ENCODE measurements around the gene SGCG. TPM values are rescaled to one million over a fixed set of nuclear protein-coding genes. Genes with fewer than 3 reads are reported as not detected.

Gene SGCG
- total RNA-seq, 1 experiment from 2014 or later: 0.15 TPM

GRCh38 chr13:23372264-23372906, 191.6 kb downstream of the SGCG start:
- H3K4me1 ChIP-seq (ENCODE audit: control insufficient read depth in 1 of 2, insufficient read depth in 2 of 2, low read length in 2 of 2): peaks cover 6 to 11% of the 10 kb centered on the region in 2 experiments; a peak in 3 of 4 replicates
- H4K20me1 ChIP-seq (ENCODE audit: insufficient read depth): no peaks in the 10 kb centered on the region
- H3K9me3 ChIP-seq (ENCODE audit: control insufficient read depth in 1 of 2, insufficient read depth in 1 of 2, low read depth in 1 of 2, low read length in 2 of 2): no peaks in the 10 kb centered on the region
- DNase-seq (ENCODE audit: low read depth, low spot score) (no peak), ATAC-seq (no peak)
- no peak overlapping the region for H3K9ac ChIP-seq (ENCODE audit: low read length)
- no peaks in the 10 kb centered on the region for H3K27me3 ChIP-seq (ENCODE audit: insufficient read depth, low read length)
- ChIA-PET POLR2A (no interaction called here), RAD21 (ENCODE audit: low non-redundant PET in 1 of 2, low total read pairs in 2 of 2, uncharacterized antibody in 2 of 2, unreplicated experiment in 2 of 2) (no interaction called here), CTCF (no interaction called here)
- intact Hi-C loops (cut with micrococcal nuclease): loop anchor here (10.0 kb wide), 1 partner anchor 202 kb away; the partner anchor contains the start of gene TNFRSF19
- H3K4me3 ChIP-seq (replicated peaks in 1 of 2; ENCODE audit: low read depth in 1 of 2, low read length in 2 of 2): no peak overlapping the region
- no peak overlapping the region for H3K27ac ChIP-seq (ENCODE audit: low read depth, low read length)
- H3K4me2 ChIP-seq (ENCODE audit: low read length): no peak overlapping the region
- TF ChIP-seq ZBTB33 (IDR thresholded peaks at IDR 0.05; ENCODE audit: extremely low read depth, insufficient replicate concordance, low read length) (no peak), POLR2AphosphoS5 (IDR thresholded peaks at IDR 0.05; ENCODE audit: low read depth, low read length) (no peak), SRF (IDR thresholded peaks at IDR 0.05; ENCODE audit: low read depth) (no peak), POLR2A (IDR thresholded peaks at IDR 0.05; ENCODE audit: borderline replicate concordance, extremely low read depth, insufficient read depth, insufficient read length) (no peak)
- no peaks in the 10 kb centered on the region for H3K9me2 ChIP-seq (ENCODE audit: insufficient read depth)
- peaks cover 18 to 20% of the 10 kb centered on the region in 2 experiments; a peak in 3 of 4 replicates for H3K36me3 ChIP-seq (ENCODE audit: control insufficient read depth in 1 of 2, insufficient read depth in 2 of 2, low read length in 2 of 2)
- no TSS peak for BruUV-seq (replicated peaks)
- H2AFZ ChIP-seq (ENCODE audit: low read depth, low read length, poor library complexity, severe bottlenecking): no peak overlapping the region
- H3K79me2 ChIP-seq (ENCODE audit: insufficient read depth, low read length): peaks cover 37% of the 10 kb centered on the region

All from HCT116 (cell line).